GM12801 (cell line): ENCODE data around the gene STAC.

Experiments used
- TF ChIP-seq, protein P1 (sequence below): IDR thresholded peaks from one replicate; pipeline ENCODE4 v1.5.1; 2011; ENCODE audit warnings: control low read depth; ENCODE audit not compliant: insufficient read length; ENCODE audit errors: extremely low read depth

The STAC gene

DNA sequence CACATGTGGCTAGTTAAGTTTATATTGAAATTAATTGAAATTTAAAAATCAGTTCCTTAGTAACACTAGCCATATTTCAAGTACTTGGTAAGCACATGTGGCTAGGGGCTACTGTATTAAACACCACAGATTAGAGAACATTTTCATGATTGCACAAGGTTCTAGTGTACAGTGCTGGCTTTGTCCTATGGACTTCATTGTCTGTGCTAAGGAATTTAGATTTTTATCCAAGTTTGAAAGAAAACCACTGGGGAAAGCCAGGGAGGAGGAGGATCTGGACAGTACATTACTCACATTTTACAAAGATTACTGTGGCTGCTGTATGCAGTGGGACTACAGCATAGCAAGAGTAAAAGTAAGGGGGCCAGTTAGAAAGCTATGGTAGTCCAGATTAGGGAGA lies 13.9 kb downstream of the STAC start:
- TF ChIP-seq, protein P1, sequence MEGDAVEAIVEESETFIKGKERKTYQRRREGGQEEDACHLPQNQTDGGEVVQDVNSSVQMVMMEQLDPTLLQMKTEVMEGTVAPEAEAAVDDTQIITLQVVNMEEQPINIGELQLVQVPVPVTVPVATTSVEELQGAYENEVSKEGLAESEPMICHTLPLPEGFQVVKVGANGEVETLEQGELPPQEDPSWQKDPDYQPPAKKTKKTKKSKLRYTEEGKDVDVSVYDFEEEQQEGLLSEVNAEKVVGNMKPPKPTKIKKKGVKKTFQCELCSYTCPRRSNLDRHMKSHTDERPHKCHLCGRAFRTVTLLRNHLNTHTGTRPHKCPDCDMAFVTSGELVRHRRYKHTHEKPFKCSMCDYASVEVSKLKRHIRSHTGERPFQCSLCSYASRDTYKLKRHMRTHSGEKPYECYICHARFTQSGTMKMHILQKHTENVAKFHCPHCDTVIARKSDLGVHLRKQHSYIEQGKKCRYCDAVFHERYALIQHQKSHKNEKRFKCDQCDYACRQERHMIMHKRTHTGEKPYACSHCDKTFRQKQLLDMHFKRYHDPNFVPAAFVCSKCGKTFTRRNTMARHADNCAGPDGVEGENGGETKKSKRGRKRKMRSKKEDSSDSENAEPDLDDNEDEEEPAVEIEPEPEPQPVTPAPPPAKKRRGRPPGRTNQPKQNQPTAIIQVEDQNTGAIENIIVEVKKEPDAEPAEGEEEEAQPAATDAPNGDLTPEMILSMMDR = no peak

DNA sequence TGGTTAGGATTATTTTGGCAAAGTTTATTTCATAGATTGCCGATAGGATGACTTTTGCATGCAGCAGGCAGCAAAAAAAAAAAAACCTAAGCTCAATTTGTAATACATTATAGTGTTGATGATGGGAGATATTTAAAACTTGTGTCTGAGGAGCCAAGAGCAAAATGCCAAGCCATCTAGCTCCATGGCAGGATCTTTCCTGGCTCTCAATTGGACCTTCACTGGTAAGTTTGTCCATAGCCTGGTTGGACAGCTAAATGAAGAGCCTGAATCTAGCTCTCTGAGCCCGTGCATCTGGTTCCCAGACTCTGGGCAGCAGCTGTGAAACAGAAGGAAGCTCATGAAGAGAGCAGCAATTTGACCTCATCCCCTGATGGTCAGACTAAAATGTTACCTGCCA lies 17.5 kb downstream of the STAC start:
- TF ChIP-seq, protein P1 = no peak

DNA sequence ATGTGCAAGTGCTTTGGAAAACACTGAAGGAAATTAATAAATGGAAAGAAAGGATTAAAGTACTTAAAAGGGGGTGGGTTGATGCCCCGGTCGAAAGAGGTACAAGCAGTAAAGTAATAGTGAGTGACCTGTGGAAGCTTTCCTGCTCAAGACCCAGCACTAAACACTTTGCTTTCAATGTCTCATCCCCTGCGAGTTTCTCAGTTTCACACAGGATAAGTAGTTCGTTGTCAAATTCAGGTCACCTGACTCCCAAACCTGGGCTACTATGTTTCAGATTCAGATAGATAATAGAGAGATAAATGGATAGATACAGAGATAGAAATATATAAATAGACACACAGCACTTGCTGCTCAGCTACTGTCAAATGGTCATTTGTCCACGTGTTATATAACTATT lies 19.6 kb downstream of the STAC start:
- TF ChIP-seq, protein P1 = no peak

DNA sequence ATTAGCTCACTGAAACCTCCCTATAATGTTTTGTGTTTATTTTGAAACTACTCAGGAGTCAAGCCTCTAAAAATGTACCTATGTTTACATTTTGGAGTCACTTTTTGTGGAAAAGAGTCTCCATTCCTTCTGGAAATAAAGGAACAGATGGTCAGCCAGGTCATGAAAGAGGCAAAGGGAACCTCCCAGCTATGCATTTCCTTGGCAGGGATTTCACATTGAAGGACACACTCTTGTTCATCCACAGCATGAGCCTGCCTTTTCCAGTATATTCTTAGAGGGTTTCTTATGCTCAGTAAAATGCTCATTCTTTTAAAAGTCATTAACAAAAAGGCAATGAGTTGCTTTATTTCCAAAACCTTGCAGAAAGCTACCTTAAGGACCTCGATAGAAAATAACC lies 20.8 kb downstream of the STAC start:
- TF ChIP-seq, protein P1 = no peak

DNA sequence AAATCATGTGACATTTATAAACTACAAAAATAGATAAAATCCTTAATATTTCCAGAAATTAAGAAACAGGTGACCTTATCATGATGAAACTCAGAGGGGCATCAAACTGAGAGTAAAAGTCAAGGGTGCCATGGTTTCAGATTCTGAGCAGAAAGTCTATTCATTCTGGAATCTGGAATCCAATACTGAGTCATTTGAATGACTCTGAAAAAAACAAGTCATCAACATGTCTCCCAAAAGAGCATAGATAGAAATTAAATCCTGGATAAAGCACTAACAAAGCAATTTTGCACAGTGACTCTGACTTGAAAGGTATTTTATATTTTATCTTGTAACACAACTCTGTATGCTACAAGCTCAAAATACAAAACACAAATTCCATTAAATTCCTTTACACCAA lies 23.4 kb downstream of the STAC start:
- TF ChIP-seq, protein P1 = no peak

DNA sequence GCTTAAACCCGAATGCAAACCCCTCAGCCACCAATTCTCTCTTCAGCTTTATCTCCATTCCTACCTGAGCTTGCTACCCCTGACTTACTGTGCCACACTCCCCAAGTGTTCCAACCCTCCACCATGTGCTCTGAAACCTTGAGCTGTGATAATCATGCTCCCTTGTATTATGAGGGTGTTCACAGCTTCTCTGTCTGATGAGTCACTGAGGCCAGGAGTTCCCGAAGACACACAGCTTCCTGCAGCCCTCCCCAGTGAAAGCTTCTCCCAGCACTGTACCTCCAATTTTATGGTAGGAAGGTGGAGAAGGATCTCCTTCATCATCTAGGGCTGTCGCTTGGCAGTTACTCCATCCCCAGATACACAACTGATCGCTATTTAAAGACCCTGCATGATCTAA lies 24.9 kb downstream of the STAC start:
- TF ChIP-seq, protein P1 = no peak

DNA sequence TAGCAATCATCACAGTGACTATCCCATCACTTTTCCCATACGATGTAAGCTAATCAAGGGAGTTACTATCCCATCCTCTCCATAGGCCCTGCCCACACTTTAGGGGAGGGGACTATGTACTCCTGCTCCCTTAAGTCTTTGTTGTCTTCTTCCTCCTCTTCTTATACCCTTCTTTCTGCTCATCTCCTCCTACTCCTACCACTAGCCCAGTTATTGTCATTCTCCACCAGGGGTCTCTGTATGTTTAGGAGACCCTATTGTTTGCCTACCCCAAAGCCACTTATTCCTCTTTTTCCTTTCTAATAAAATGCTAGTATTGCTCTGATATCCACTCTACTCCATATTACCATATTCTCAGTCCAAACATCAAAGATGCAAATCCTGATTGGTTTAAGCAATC lies 27.8 kb downstream of the STAC start:
- TF ChIP-seq, protein P1 = no peak

DNA sequence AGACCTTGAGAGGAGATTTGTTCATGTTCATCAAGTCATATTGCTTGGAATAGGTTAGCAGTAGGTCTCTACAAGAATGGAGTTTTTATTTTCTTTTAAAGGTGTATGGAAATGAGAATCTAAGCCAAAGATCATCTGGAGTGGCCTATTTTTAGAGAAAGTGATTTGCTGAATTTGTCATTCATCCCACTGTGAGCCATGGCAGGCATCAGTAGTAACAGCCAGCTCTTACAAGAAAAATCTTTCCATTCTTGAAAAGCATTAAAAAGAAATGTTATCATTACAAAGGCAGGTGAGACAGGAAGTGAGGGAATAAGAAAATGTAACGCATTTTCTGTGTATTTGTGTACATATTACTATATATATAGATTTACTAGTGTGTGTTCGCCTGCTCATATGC lies 29.6 kb downstream of the STAC start:
- TF ChIP-seq, protein P1 = no peak
